Tibial artery (tissue), 4 donors: Measurements from ENCODE around the gene NKPD1.

Experiments used
- DNase-seq, 2 donors: peaks; one replicate each; pipeline ENCODE4 v3.0.0-alpha.2; 2019
- H3K27ac ChIP-seq, 2 donors: fragments of 200-600 bp; sonication (generic) in 1 of 2; 1 replicate in 1 of 2; 2 replicates in 1 of 2; pipeline ENCODE4 v1.5.1; 2018 to 2019; ENCODE audit warnings: mild to moderate bottlenecking in 1 of 2
- H3K27me3 ChIP-seq, 2 donors: fragments of 200-600 bp; sonication (generic) in 1 of 2; one replicate each; pipeline versions ENCODE4 v1.5.1 to v1.6.0; 2016 to 2019
- H3K36me3 ChIP-seq, 3 donors: fragments of 200-600 bp; sonication (generic) in 2 of 3; one replicate each; pipeline ENCODE4 v1.5.1; 2016 to 2019; ENCODE audit warnings: mild to moderate bottlenecking in 2 of 3
- H3K4me1 ChIP-seq, 4 donors: fragments of 200-600 bp; sonication (generic) in 2 of 4; 1 replicate in 3 of 4; 2 replicates in 1 of 4; pipeline ENCODE4 v1.5.1; 2016 to 2019
- H3K4me3 ChIP-seq, 2 donors: fragments of 200-600 bp; sonication (generic) in 1 of 2; 1 replicate in 1 of 2; 2 replicates in 1 of 2; pipeline ENCODE4 v1.5.1; 2018 to 2019; ENCODE audit warnings: mild to moderate bottlenecking in 2 of 2
- H3K9me3 ChIP-seq, 3 donors: fragments of 200-600 bp; sonication (generic) in 1 of 3; one replicate each; pipeline ENCODE4 v1.5.1; 2016 to 2019
- CTCF ChIP-seq, 2 experiments: fragments of 200-600 bp in 1 of 2; fragments of 450-650 bp in 1 of 2; IDR thresholded peaks; one replicate each; pipeline ENCODE4 v1.5.1; 2017 to 2019; ENCODE audit warnings: antibody characterized with exemption in 2 of 2, mild to moderate bottlenecking in 1 of 2, moderate library complexity in 1 of 2
- intact Hi-C: fragments of 100-400 bp; cut with DNase I; formaldehyde crosslinking; loops from one replicate; pipeline ENCODE4 v1.15.0; 2023; ENCODE audit warnings: low total_unique reads

Gene NKPD1

GRCh38 chr19:45147835-45148676, 12.7 kb downstream of the NKPD1 start:
- no peak for DNase-seq
- H3K36me3 ChIP-seq, result peaks cover 31 to 50% (median 46%) of the 10 kb centered on the region in 3 donors
- intact Hi-C loops, result no loop called here
- H3K9me3 ChIP-seq, result no peaks in the 10 kb centered on the region
- no peak overlapping the region for H3K4me3 ChIP-seq
- peaks cover 0 to 40% of the 10 kb centered on the region in 2 donors for H3K27me3 ChIP-seq
- peaks cover 3 to 22% (median 17%) of the 10 kb centered on the region in 4 donors for H3K4me1 ChIP-seq
- no peak for TF ChIP-seq CTCF (IDR thresholded peaks at IDR 0.05)
- no peak overlapping the region for H3K27ac ChIP-seq

- no peak for DNase-seq
- no peaks in the 10 kb centered on the region for H3K9me3 ChIP-seq
- H3K36me3 ChIP-seq, result peaks cover 37 to 63% (median 59%) of the 10 kb centered on the region in 3 donors
- no peak for TF ChIP-seq CTCF (IDR thresholded peaks at IDR 0.05)
- intact Hi-C loops, result no loop called here
- peaks cover 0 to 27% of the 10 kb centered on the region in 2 donors for H3K27me3 ChIP-seq
- no peak overlapping the region for H3K27ac ChIP-seq
- no peak overlapping the region for H3K4me3 ChIP-seq
- peaks cover 0 to 9% (median 4%) of the 10 kb centered on the region in 4 donors for H3K4me1 ChIP-seq
Observed at GRCh38 chr19:45146741-45147205, 14.0 kb downstream of the NKPD1 start.

- H3K27me3 ChIP-seq, result peaks cover 0 to 22% of the 10 kb centered on the region in 2 donors
Observed at GRCh38 chr19:45146251-45146650, 14.5 kb downstream of the NKPD1 start.

GRCh38 chr19:45145270-45146189, 15.3 kb downstream of the NKPD1 start:
- no peak overlapping the region for H3K4me3 ChIP-seq
- TF ChIP-seq CTCF (IDR thresholded peaks at IDR 0.05), result no peak
- peaks cover 0 to 14% of the 10 kb centered on the region in 2 donors for H3K27me3 ChIP-seq
- H3K4me1 ChIP-seq, result no peaks in the 10 kb centered on the region
- peaks cover 49 to 76% (median 66%) of the 10 kb centered on the region in 3 donors for H3K36me3 ChIP-seq
- intact Hi-C loops, result no loop called here
- no peak for DNase-seq
- H3K27ac ChIP-seq, result no peak overlapping the region
- H3K9me3 ChIP-seq, result no peaks in the 10 kb centered on the region

More at GRCh38 chr19:45146251-45146650, 14.5 kb downstream of the NKPD1 start:
- no peak for DNase-seq
- TF ChIP-seq CTCF (IDR thresholded peaks at IDR 0.05), result no peak
- H3K4me3 ChIP-seq, result no peak overlapping the region
- peaks cover 42 to 68% (median 64%) of the 10 kb centered on the region in 3 donors for H3K36me3 ChIP-seq
- intact Hi-C loops, result no loop called here
- H3K9me3 ChIP-seq, result no peaks in the 10 kb centered on the region
- peaks cover 0 to 4% (median 0%) of the 10 kb centered on the region in 4 donors for H3K4me1 ChIP-seq
- no peak overlapping the region for H3K27ac ChIP-seq

- peaks cover 52 to 79% (median 66%) of the 10 kb centered on the region in 3 donors for H3K36me3 ChIP-seq
- TF ChIP-seq CTCF (IDR thresholded peaks at IDR 0.05), result no peak
- peaks cover 0 to 6% of the 10 kb centered on the region in 2 donors for H3K27me3 ChIP-seq
- no peaks in the 10 kb centered on the region for H3K9me3 ChIP-seq
- H3K27ac ChIP-seq, result no peak overlapping the region
- H3K4me1 ChIP-seq, result no peaks in the 10 kb centered on the region
- intact Hi-C loops, result no loop called here
- H3K4me3 ChIP-seq, result no peak overlapping the region
- no peak for DNase-seq
Observed at GRCh38 chr19:45144431-45145269, 16.1 kb downstream of the NKPD1 start.
